ENCODE results near the gene HDAC2.

HDAC2 gene

DNA sequence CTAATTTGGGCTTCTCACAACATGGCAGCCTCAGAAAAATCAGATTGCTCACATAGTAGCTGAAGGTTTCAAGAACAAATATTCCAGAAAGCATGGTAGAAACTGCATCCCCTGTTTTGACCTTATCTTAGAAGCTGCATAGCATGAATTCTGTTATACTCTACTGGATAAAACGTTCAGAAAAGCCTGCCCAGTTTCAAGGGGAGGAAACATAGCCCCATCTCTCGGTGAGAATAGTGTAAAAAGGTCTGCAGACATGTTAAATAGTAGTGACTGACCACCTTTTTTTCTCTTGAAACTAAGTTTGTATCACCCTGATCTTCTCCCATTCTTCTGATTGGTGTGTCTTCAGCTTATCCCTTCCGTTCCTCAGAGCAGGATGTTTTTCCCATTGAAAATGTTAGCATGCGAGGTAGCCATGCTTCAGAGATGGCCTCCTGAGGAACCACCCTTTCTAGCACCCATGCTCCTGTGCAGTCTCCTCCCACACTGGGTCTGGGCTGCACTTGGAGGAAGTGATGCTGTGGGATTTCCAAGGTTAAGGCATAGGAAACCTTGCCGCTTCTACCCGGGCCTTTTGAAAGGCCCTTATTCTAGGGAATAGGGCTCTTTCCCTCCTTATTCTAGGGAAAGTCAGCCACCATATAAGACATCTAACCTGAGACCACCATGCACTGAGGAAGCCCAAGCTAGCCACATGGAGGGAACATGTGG is 63.7 kb downstream of the HDAC2 start:
- DNase-seq, result no peak

DNA sequence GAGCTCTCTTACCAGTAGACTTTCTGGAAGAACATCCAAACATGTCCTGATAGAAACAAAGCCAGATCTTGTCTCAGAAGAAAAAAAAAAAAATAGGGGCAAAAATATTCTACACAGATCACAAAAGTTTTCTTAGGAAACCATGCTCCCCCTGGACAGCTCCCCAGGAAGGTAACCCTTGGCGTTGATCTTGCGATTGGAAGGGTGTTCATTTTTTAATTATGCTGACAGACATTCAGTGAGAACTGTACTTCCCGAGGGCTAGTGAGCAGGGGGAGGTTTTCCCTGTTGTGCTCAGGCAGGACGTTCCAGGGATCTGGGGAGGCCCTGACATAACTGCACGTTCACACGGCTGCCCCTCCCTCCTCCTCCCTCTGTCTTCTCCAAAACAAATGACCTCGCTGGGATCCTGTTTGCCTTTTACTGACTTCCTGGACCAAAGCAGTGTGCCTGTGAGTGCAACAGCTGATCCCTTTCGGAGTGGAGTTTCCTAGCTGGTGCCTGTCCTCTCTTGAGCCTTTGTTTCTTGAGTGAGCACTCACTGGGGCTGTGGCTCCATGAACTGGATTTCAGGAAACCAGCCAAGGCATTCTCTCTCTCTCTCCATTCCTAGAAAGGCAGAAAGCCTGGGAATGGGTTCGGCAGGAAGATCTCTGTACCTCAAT is 67.2 kb downstream of the HDAC2 start:
- DNase-seq, result no peak

DNA sequence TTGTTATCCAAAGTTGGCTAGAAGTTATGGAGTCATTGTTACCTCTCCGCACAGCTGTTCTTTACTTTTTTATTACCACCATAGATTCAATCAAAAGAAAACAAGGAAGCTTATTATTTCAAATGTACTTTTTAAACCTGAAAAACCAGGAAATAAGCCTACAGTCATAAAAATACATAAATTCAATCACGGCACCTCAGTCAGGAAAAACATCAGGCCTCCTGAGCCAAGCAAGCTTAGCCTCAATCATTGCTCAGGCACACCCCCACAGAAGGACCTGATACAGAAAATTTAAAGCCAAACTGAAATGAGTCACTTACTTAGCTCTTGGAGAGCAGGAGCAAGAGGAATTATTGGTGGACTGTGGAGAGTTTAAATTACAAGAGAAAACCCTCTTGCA is 69.5 kb downstream of the HDAC2 start:
- no peak for DNase-seq

DNA sequence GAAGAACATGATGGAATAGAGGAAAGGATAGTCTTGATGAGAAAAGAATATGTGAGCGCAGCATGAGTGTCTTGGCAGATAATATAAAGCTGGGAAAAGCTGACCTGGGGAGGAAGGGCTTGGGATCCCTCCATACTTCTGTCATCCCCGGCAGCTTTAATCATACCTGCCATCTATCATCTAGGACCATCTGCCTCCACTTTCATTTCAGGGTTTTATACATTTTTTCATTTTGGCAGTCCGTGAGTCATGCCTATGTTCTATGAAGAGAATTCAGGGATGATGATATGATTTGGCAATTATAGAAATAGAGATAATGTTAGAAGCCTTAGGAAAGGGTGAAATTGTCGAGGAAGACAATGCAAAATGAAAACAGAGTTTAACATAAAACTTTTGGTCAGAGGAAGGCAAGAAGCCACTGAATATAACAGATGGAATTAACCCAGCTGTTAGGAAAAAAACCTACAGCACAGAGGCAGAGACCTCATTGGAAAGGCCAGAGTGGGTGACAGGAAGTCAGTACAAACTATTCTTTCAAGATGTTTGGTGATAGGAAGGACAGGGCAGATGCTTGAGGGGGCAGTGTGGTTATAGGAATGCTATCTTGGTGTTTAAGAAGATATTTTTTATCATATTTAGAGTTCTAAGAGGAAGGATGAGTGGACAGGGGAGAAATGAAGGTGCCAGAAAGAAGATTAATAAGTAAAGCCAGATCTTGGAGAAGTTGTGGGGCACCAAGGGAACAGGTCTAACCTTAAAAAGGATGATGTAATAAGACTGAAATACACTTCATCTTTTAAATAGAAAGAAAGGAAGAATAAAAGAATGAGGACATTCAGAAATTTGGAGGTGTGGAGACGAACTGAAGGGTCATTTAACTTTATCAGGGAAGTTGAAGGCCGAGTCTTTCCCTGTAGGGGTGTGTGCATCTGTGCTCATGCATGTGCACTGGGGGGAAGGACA is 76.0 kb downstream of the HDAC2 start:
- DNase-seq, result no peak

DNA sequence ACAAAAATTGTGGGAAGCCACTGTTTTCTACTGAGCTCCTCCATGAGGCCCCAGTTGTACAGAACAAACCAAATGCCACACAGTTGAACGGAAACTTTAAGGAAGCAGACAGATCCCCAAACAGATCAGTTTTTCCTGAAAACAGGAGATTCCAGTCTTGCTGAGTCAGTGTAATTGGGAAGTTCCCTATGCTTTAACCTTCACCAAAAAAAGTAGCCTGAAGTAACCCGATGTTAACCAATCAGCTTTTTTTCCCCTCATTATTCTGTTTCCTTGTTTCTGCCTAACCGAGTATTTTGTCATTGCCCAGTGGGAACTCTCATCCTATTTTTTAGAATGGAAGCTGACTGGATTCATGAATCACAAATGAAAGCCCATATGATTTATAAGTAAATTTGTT is 77.1 kb downstream of the HDAC2 start:
- DNase-seq, result no peak

DNA sequence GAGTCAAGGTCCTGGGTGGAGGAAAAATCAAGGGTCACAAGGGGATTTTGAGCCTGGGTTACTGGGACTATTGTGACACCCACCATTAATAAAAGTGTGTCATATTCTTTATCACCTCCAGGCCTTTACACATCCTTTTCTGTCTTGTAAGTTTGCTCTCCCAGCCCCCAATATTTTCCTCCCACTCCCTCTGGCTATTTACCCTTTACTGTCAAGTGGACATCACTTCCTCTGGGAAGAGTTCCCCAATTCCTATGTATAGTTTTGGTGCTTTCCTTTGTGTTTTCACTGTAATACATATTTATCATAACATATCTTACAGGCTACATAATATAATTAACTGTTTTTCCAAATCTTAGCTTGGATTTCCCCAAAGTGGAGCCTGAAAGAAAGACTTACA is 77.5 kb downstream of the HDAC2 start:
- no peak for DNase-seq

DNA sequence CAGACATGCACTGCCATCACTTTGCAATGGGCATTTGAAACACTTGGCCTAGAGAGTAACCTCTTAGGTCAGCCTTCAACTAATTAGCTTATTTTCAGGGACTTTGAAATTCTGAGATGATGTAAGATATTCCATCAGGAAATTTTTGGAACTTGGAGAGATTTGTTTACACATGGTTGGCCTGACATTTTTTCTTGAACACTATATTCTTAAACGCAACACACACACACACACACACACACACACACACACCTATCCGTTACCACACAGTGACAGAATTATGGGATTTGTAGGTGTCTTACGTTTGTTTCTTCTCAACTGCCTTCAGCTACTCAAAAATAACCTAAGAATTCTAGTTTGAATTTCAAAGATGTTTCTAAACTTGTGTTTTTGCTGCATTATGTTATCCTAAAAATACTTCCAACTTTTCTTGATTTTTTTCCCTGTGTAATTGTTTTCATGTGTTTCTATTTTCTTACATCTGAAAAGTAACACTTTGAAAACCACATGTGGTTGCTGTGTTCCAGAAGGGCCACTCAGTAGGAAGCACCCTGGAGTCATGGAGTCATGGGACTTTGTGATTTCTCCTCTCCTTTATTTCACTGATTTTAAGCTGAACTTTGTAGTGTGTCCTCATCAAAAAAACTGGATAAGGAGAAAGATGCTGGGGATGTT is 81.9 kb downstream of the HDAC2 start:
- no peak for DNase-seq

DNA sequence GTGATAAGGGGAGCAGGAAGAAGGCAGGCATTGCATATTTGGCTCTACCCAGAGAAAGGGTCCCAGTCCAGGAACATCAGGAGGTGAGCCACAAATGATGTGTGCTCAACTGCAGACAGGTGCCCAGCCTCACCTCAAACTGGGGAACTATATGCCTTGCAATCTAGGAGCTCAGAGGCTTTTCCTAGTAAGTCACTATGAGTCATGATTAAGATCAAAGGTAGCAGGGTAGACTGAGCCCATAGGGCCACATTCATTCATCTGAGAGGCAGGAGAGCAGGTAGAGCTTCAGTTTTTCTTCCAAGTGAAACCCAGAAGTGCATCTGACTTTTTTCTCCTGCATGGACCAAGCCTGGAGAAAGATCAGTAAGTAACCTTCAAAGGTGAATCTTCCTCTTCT is 82.5 kb downstream of the HDAC2 start:
- no peak for DNase-seq

DNA sequence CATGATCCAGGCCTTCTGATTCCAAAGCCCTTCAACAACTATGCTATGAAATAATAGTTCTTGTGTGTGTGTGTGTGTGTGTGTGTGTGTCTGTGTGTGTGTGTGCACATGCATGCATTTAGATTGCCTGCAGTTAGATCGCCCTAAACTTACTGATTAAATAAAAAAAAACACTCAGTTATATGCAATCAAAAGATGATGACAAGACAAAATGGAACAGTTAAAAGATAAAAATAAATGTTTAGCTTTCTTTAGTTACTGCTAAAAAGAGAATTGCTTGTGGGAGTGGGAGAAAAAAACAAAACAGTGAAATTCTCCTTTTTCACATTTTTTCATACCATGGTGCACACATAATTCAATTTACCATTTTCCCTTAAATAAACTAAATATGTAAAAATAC is 84.4 kb downstream of the HDAC2 start:
- no peak for DNase-seq

DNA sequence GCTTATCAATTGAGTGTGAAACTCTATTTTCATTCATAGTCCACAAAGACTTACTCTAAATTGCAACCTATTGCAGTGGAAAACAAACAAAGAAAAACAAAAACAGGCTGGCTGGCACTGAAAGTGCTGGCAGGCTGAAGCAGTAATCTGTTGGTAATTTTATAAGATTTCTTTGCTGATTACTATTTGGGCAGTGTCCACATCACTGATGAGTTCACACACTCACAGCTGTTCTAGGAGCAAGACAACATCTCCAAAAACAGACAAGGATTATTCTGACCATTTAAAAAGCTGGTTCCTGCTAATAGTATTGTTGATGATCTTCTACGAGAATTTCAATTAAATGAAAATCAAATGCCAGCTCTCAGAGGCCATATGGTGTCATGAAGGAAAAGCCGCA is 86.9 kb downstream of the HDAC2 start:
- DNase-seq, result no peak
